HG03378 (cell line): ENCODE measurements around the gene LCK.

ENCODE experiments used
- ATAC-seq: cut with Tn5 transposase; IDR thresholded peaks from one replicate; pipeline ENCODE4 v1.9.1; 2021; ENCODE audit warnings: mild to moderate bottlenecking, moderate library complexity; ENCODE audit not compliant: unreplicated experiment

LCK gene

GRCh38 chr1:32311709-32312393 lies 60.8 kb downstream of the LCK start:
- ATAC-seq: no peak

DNA sequence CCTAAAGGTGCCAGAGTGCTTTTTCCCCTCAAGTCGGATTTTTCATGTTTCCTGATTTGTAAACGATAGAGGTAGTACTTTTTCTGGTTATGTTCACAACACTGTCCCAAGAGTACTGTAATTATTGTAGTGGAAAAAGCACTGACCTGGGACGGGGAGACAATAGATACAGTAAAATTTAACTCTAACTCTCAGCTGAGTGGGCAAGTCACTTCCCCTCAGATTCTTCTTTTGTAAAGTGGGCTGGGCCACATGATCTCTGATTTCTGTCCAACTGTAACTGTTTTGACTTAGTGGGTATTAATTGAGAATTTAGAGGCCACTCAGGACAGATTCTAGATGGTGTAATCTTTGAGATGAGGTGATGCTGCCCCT lies 65.8 kb downstream of the LCK start:
- ATAC-seq: no peak

GRCh38 chr1:32318127-32318869 lies 67.2 kb downstream of the LCK start:
- no peak for ATAC-seq

DNA sequence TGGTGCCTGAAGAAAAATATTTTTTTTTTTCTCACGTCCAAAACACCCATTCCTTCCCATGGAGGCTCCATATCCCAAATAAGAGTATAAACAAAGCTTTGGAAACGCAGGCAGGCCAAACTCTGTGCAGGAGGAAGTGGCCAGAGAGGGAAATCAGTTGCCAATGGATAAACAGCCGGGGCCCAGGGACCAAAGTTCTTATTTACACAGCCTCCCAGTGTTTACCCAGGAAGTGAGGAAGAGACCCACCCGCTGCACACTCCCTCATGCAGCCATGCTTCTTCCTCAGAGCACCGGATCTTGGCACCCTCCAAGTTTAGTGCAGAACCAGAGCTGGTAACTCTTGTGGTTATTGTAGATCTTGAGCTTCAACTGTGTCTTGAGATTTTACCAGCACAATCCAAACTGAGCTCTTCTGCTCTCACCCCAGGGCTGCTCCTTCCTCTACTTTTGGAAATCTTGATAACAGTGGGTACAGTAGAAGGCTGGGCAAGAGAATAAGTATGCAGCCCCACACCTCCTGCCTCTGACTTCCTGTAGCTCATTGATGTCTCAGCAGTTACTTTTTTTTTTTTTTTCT lies 70.7 kb downstream of the LCK start:
- no peak for ATAC-seq

- ATAC-seq: no peak
Observed at GRCh38 chr1:32327204-32327603, 76.1 kb downstream of the LCK start.

DNA sequence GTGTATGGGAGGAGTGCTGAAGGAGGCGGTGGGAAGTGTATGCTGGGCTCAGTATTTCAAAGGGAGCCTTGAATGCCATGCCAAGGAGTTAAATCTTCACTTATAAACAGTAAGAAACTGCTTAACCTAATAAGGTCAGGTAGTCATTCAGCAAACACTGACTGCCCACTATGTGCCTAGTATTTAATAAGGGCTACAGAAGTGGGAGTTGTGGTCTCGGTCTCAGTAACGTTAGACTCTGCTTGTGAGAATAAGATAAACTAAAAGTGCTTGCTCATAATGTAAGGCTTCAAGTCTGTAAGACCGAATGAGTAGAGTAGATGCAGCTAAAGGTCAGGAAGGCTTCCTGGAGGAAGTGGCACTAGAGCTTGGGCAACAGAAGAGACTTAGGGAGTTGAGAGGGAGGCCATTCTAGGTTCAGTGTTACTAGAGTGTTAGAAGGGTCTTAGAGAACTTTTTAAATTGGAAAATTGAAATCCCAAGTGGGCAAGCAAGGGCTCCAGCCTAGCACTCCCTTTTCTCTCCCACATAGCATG lies 78.9 kb downstream of the LCK start:
- ATAC-seq: no peak

DNA sequence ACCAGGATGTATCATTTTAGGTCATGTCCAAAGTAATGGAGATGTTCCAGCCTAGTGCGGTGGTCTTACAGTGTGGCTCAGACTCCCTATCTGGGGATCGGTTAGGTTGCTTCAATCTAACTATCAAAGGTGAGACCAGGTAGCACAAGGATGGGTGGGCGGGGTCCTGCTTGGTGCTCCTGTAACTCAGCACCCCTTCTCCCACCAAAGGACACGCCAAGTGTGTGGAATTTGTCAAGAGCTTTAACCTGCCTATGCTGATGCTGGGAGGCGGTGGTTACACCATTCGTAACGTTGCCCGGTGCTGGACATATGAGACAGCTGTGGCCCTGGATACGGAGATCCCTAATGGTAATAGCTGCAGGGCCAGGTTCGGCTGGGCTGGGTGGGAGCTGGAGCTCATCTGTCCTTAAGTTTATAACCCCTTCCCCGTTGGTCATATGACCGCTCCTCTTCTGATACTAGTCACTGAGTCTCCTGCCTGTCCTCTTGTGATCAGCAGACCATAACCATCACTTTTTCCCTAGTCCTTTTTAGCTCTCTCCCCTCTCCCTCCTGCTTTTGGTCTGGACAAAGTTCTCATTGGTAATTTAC lies 79.6 kb downstream of the LCK start:
- no peak for ATAC-seq

GRCh38 chr1:32331549-32331948 lies 80.5 kb downstream of the LCK start:
- ATAC-seq: no peak

DNA sequence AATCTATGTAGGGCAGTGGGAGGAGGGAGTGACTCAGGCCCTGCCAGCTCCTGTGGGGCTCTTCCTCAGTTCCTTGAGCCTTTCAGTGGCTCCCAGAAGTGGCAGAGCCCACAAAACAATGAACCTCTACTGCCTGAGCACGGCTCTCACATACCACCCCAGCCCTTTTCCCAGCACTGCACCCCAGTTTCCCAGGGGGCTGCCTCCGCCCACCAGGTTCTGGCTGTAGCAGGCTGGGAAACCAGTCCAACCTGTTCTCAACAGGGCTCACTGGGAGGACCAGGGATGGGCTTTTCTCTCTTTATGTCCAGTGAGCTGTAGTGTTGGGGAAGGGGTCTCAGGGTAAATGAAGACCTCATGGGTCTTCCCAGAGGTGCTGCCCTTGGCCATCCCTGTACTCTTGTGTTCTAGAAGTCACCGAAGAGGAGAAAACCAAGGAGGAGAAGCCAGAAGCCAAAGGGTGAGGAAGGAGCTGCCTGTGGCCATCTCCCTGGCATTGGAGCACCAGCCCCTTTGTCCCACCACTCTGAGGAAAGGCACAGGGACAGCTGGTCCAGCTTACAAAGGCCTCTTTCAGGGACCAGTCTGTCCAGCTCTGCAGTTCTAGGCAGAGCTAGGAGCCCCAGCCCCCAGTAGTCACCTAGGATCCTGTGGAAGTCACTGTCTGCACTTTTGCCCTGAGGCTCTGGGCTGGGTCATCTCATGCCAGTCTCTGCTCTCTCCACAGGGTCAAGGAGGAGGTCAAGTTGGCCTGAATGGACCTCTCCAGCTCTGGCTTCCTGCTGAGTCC lies 81.4 kb downstream of the LCK start:
- ATAC-seq: no peak

- ATAC-seq: no peak
Observed at GRCh38 chr1:32333251-32333963, 82.3 kb downstream of the LCK start.

- no peak for ATAC-seq
Observed at GRCh38 chr1:32334274-32334861, 83.3 kb downstream of the LCK start.

DNA sequence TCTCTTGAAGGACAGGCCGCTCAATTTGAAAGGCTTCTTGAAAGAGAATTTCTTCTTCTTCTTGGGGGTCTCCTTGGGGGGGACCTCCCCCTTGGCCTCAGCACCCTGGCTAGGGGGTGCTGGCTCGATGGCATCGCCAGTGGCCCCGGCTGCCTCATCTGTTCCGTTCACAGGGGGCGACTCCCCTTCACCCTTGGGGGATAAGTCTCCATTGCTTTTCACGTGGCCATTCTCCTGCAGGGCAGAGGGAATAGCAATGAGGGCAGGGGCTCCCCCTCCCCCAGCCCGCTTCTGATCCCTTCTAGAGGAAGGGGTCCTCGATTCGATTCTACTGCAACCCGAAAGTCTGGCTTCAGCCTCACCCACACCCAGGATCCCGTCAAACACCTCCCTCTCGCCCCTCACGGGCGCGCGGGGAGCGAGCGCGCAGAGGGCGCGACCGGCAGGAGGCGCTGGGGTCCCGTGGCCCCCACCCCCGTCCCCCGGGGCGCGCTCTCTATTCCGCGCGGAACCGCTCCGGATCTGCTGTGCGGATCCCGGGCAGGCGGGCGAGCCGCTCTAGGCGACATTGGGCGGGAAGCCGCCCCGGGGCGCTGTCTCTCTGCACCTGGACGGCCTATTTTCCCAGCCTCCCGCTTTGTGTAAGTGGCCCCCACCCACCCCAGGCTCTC lies 83.9 kb downstream of the LCK start:
- ATAC-seq: no peak

- no peak for ATAC-seq
Observed at GRCh38 chr1:32335535-32335789, 84.4 kb downstream of the LCK start.
